SK-N-SH (cell line): Measurements from ENCODE around the gene SLC8A1. TPM values are rescaled to one million over a fixed set of nuclear protein-coding genes. Genes with fewer than 3 reads are reported as not detected.

Experiments
- CTCF ChIA-PET: fragments of 300-600, 350-600 bp; formaldehyde crosslinking; extraction: SDS; loops from one replicate; lab custom pipeline; 2021; lab: Yijun Ruan, JAX
- POLR2A ChIA-PET: fragments of 350-600 bp; sonication (Branson Sonifier 250); formaldehyde crosslinking; extraction: SDS; loops from one replicate; lab custom pipeline; 2020; ENCODE audit warnings: antibody characterized with exemption, inconsistent platforms; lab: Yijun Ruan, JAX
- DNase-seq: peaks from one replicate; pipeline ENCODE4 v3.0.0; 2012
- H2AFZ ChIP-seq: fragments of 200-600 bp; sonication (generic); 2 replicates; pipeline ENCODE4 v1.8.1; 2016; ENCODE audit warnings: antibody characterized with exemption, mild to moderate bottlenecking, low read depth
- H3F3A ChIP-seq: fragments of 200-600 bp; sonication (generic); replicated peaks from 2 replicates; pipeline ENCODE3; 2016; ENCODE audit warnings: antibody characterized with exemption, mild to moderate bottlenecking; ENCODE audit not compliant: insufficient read depth
- H3K27ac ChIP-seq, 2 experiments: fragments of 200-500 bp in 1 of 2; fragments of 200-600 bp in 1 of 2; sonication (Bioruptor generic) in 1 of 2; sonication (generic), shearing (Covaris generic) in 1 of 2; 2 replicates each; pipeline versions ENCODE4 v1.5.1 to v1.6.1; 2014 to 2016; ENCODE audit warnings: low read depth in 2 of 2, inconsistent platforms in 1 of 2, low read length in 1 of 2, mild to moderate bottlenecking in 1 of 2, mixed read lengths in 1 of 2
- H3K27me3 ChIP-seq: fragments of 200-600 bp; sonication (generic), shearing (Covaris generic); 2 replicates; pipeline ENCODE4 v1.6.1; 2016; ENCODE audit warnings: mixed run types; ENCODE audit not compliant: insufficient read depth
- H3K36me3 ChIP-seq, 2 experiments: fragments of 200-500 bp in 1 of 2; fragments of 200-600 bp in 1 of 2; sonication (Bioruptor generic) in 1 of 2; sonication (generic) in 1 of 2; replicated peaks in 1 of 2; 2 replicates each; pipeline versions ENCODE3 to v1.5.1; 2014 to 2016; ENCODE audit warnings: low read length in 1 of 2, mild to moderate bottlenecking in 1 of 2; ENCODE audit not compliant: insufficient read depth in 2 of 2, control insufficient read depth in 1 of 2
- H3K4me1 ChIP-seq, 2 experiments: fragments of 200-500 bp in 1 of 2; fragments of 200-600 bp in 1 of 2; sonication (Bioruptor generic) in 1 of 2; sonication (generic), shearing (Covaris generic) in 1 of 2; 2 replicates each; pipeline versions ENCODE4 v1.5.1 to v1.6.1; 2014 to 2016; ENCODE audit warnings: low read depth in 1 of 2, low read length in 1 of 2, mixed run types in 1 of 2; ENCODE audit not compliant: insufficient read depth in 2 of 2, control insufficient read depth in 1 of 2
- H3K4me2 ChIP-seq: fragments of 200-600 bp; sonication (generic), shearing (Covaris generic); 2 replicates; pipeline ENCODE4 v1.6.1; 2017; ENCODE audit warnings: mixed run types
- H3K4me3 ChIP-seq, 2 experiments: fragments of 200-500 bp in 1 of 2; fragments of 200-600 bp in 1 of 2; sonication (Bioruptor generic) in 1 of 2; sonication (generic), shearing (Covaris generic) in 1 of 2; 2 replicates each; pipeline versions ENCODE4 v1.5.1 to v1.8.1; 2014 to 2016; ENCODE audit warnings: low read depth in 2 of 2, inconsistent platforms in 1 of 2, low read length in 1 of 2, mild to moderate bottlenecking in 1 of 2, mixed read lengths in 1 of 2, moderate library complexity in 1 of 2
- H3K79me2 ChIP-seq: fragments of 200-600 bp; sonication (generic); 2 replicates; pipeline ENCODE4 v1.8.1; 2017; ENCODE audit warnings: mild to moderate bottlenecking; ENCODE audit not compliant: insufficient read depth
- H3K9ac ChIP-seq: fragments of 200-600 bp; sonication (generic); 2 replicates; pipeline ENCODE4 v1.6.1; 2017; ENCODE audit warnings: mixed run types
- H3K9me2 ChIP-seq: fragments of 200-600 bp; sonication (generic); 2 replicates; pipeline ENCODE4 v1.6.1; 2017; ENCODE audit warnings: mixed run types
- H3K9me3 ChIP-seq: fragments of 200-600 bp; sonication (generic); 2 replicates; pipeline ENCODE4 v1.6.1; 2017; ENCODE audit warnings: mixed run types, mild to moderate bottlenecking, moderate library complexity
- H4K20me1 ChIP-seq: fragments of 200-600 bp; sonication (generic); 2 replicates; pipeline ENCODE4 v1.6.1; 2017; ENCODE audit warnings: mild to moderate bottlenecking, mixed run types; ENCODE audit not compliant: insufficient read depth
- CTCF ChIP-seq: fragments of 200-600 bp; sonication (generic); IDR thresholded peaks from 2 replicates; pipeline ENCODE4 v1.6.1; 2017; ENCODE audit warnings: antibody characterized with exemption, mild to moderate bottlenecking, moderate library complexity
- EZH2phosphoT487 ChIP-seq: fragments of 200-600 bp; sonication (generic); IDR thresholded peaks from 2 replicates; pipeline ENCODE4 v1.6.1; 2017; ENCODE audit warnings: low read depth, mixed run types, mild to moderate bottlenecking, antibody characterized with exemption, moderate library complexity, borderline replicate concordance
- FOSL2 ChIP-seq: IDR thresholded peaks from 2 replicates; pipeline ENCODE4 v1.4.0; 2012; ENCODE audit warnings: low read depth, mild to moderate bottlenecking, moderate library complexity, borderline replicate concordance
- GATA2 ChIP-seq: sonication (generic); formaldehyde crosslinking; IDR thresholded peaks from 2 replicates; pipeline ENCODE4 v1.5.0; 2020; ENCODE audit warnings: mild to moderate bottlenecking, missing genetic modification reagents
- IRF3 ChIP-seq: fragments of 150-350 bp; IDR thresholded peaks from 2 replicates; pipeline ENCODE4 v1.6.1; 2016; ENCODE audit warnings: mild to moderate bottlenecking, low read depth, low read length
- JUND ChIP-seq: IDR thresholded peaks from 2 replicates; pipeline ENCODE4 v1.4.0; 2012
- RFX5 ChIP-seq: IDR thresholded peaks from 2 replicates; pipeline ENCODE4 v1.6.1; 2012; ENCODE audit warnings: mild to moderate bottlenecking, improper control_type of control experiment, low read length
- WGBS: methylation state at CpG from one replicate; pipeline ENCODE4 v1.1.6; 2017; ENCODE audit warnings: low lambda C conversion rate; 5-methylcytosine and 5-hydroxymethylcytosine counted together
- polyA plus RNA-seq, 3 experiments: library from polyadenylated mRNA; depleted of rRNA; stranded (reverse); fragments of >200 nt; gene quantifications; 2 replicates each; pipeline ENCODE4 v1.2.3, GENCODE V29; 2012

SLC8A1 gene
- polyA plus RNA-seq, 1 of the 3 experiments (the other 2 are of a cell fraction), result 3.2 TPM

- no peaks in the 10 kb centered on the region for H4K20me1 ChIP-seq
- POLR2A ChIA-PET, result no interaction called here
- H3K4me1 ChIP-seq, result peaks cover 0 to 20% of the 10 kb centered on the region in 2 experiments; a peak in 1 of 4 replicates
- no peak overlapping the region for H3K4me3 ChIP-seq
- H2AFZ ChIP-seq, result no peak overlapping the region
- H3K9me2 ChIP-seq, result no peaks in the 10 kb centered on the region
- CTCF ChIA-PET, result no interaction called here
- 82% methylated on average over 4 of the region's 4 CpGs for WGBS
- no peak overlapping the region for H3K4me2 ChIP-seq
- 0 out of 2 replicates have a peak, but pooled peaks cover 2% of the 10 kb centered on the region for H3K79me2 ChIP-seq
- peaks cover 7% of the 10 kb centered on the region for H3F3A ChIP-seq
- H3K9ac ChIP-seq, result no peak overlapping the region
- H3K27ac ChIP-seq, result no peak overlapping the region
- H3K36me3 ChIP-seq, result no peaks in the 10 kb centered on the region
- H3K27me3 ChIP-seq, result no peaks in the 10 kb centered on the region
- no peak for DNase-seq
- TF ChIP-seq GATA2 (CRISPR knock-in tag), result no peak
- 0 out of 2 replicates have a peak, but pooled peaks have one; percentile 5 for TF ChIP-seq JUND
- TF ChIP-seq, all 33 proteins: peak for 1
- H3K9me3 ChIP-seq, result no peaks in the 10 kb centered on the region
Measured at GRCh38 chr2:40352041-40352702, 99.7 kb downstream of the SLC8A1 start.

GRCh38 chr2:40348665-40349064 lies 103.2 kb downstream of the SLC8A1 start:
- POLR2A ChIA-PET, result no interaction called here
- TF ChIP-seq RFX5, result no peak
- peak; percentile 9; the same call in 1 of the 2 replicates for TF ChIP-seq FOSL2
- 0 out of 2 replicates have a peak, but pooled peaks have one; percentile 0 for TF ChIP-seq CTCF
- TF ChIP-seq IRF3, result no peak
- no peak for TF ChIP-seq EZH2phosphoT487
- peak overlapping the region; percentile 3; the same call in 1 of the 2 replicates for H3K4me2 ChIP-seq
- H3K79me2 ChIP-seq, result no peaks in the 10 kb centered on the region
- H3K36me3 ChIP-seq, result no peaks in the 10 kb centered on the region
- H4K20me1 ChIP-seq, result no peaks in the 10 kb centered on the region
- H3K4me3 ChIP-seq, result no peak overlapping the region
- H3K27me3 ChIP-seq, result no peaks in the 10 kb centered on the region
- no peak for DNase-seq
- H3K27ac ChIP-seq, result peak overlapping the region in 1 of 2 experiments; percentile 47; a peak in 2 of 4 replicates
- peaks cover 7% of the 10 kb centered on the region for H3F3A ChIP-seq
- H3K4me1 ChIP-seq, result peaks cover 0 to 43% of the 10 kb centered on the region in 2 experiments; a peak in 2 of 4 replicates
- H3K9ac ChIP-seq, result no peak overlapping the region
- CTCF ChIA-PET, result interaction anchor here (0.9 kb wide), 1 partner anchor 217 kb away, joined by 4 read pairs; no protein-coding TSS in a partner anchor
- 55% methylated on average over 5 of the region's 5 CpGs for WGBS
- H2AFZ ChIP-seq, result no peak overlapping the region
- H3K9me2 ChIP-seq, result no peaks in the 10 kb centered on the region
- no peaks in the 10 kb centered on the region for H3K9me3 ChIP-seq
